Thyroid gland (tissue), 4 donors: ENCODE data around the gene CFAP221.
A peak's percentile ranks its signal among the peaks of the same experiment; 100 is the strongest.

Experiments used
- POLR2A ChIP-seq, 2 donors: fragments of 450-650 bp; IDR thresholded peaks; one replicate each; pipeline ENCODE4 v1.6.1; 2017; ENCODE audit warnings: antibody characterized with exemption in 2 of 2, mild to moderate bottlenecking in 2 of 2, moderate library complexity in 1 of 2
- TF ChIP-seq, protein P1 (sequence below), 6 experiments: fragments of 200-600 bp in 3 of 6; fragments of 450-650 bp in 3 of 6; sonication (generic) in 3 of 6; IDR thresholded peaks; one replicate each; pipeline ENCODE4 v1.5.1; 2016 to 2019; ENCODE audit warnings: antibody characterized with exemption in 6 of 6, mild to moderate bottlenecking in 2 of 6, inconsistent platforms in 1 of 6, moderate library complexity in 1 of 6

DNA sequence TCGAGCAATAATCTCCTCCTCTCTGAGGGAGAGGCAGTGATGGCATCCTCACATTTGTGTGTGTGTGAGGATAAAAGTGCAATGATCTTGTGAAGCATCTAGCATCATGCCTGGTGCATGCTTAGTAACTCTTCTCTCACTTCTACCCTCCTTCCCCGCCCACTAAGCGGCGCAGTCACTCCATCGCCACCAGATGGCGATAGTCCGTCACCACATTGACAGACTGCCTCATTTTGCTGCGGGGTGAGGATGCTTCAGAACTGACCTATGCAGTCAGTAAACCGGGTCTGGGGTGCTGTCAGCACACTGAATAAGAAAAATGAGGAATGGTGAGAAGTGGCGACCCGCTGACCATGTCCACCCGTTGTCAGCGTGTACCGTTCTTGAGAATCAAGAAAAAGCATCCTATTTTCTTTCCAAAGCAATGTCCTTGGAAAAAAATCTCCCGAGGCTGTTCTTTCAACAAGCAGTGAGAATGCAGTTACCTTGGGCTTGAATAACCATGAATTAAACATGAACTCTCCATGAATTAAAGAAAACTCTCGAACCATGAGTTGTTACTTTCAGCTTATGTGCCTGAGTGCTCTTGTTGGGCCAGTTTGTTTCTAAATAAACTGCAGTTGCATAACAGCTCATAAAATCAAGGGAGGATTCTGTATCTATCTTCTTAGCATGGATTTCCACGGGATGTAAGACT lies 97.5 kb downstream of the CFAP221 start:
- TF ChIP-seq, protein P1, sequence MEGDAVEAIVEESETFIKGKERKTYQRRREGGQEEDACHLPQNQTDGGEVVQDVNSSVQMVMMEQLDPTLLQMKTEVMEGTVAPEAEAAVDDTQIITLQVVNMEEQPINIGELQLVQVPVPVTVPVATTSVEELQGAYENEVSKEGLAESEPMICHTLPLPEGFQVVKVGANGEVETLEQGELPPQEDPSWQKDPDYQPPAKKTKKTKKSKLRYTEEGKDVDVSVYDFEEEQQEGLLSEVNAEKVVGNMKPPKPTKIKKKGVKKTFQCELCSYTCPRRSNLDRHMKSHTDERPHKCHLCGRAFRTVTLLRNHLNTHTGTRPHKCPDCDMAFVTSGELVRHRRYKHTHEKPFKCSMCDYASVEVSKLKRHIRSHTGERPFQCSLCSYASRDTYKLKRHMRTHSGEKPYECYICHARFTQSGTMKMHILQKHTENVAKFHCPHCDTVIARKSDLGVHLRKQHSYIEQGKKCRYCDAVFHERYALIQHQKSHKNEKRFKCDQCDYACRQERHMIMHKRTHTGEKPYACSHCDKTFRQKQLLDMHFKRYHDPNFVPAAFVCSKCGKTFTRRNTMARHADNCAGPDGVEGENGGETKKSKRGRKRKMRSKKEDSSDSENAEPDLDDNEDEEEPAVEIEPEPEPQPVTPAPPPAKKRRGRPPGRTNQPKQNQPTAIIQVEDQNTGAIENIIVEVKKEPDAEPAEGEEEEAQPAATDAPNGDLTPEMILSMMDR (IDR thresholded peaks at IDR 0.05), result peak; percentile 64 to 96 (median 81)
- TF ChIP-seq POLR2A (IDR thresholded peaks at IDR 0.05), result no peak
